GM18519 (cell line): Measurements from ENCODE around the gene GJC1.
"Not testable (repeated sequence)": the region's sequence is repeated elsewhere in the genome, so short reads cannot be mapped to it uniquely, and the experiment has no call there.

Source experiments
- ATAC-seq: cut with Tn5 transposase; IDR thresholded peaks from one replicate; pipeline ENCODE4 v1.9.1; 2021; ENCODE audit warnings: mild to moderate bottlenecking, moderate library complexity; ENCODE audit not compliant: unreplicated experiment, low FRiP score

Gene GJC1

DNA sequence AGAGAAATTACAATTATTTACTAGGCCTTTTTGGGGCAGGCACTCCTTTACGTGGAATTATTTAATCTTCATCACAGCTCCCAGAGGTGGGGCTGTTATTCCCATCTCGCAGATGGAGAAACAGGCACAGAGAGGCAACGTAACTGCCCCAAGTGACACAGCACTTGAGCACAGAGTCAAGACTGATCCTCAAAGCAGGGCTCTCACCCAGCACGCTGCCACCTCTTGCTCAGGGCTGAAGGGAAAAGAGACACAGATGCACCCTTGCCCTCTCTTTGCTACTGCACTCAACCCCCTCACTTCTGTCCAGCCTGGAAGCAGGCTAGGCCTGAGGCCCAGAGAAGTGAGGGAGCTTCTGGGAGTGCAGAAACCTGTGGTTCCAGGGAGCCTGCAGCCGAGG lies 66.9 kb downstream of the GJC1 start:
- ATAC-seq: no peak

DNA sequence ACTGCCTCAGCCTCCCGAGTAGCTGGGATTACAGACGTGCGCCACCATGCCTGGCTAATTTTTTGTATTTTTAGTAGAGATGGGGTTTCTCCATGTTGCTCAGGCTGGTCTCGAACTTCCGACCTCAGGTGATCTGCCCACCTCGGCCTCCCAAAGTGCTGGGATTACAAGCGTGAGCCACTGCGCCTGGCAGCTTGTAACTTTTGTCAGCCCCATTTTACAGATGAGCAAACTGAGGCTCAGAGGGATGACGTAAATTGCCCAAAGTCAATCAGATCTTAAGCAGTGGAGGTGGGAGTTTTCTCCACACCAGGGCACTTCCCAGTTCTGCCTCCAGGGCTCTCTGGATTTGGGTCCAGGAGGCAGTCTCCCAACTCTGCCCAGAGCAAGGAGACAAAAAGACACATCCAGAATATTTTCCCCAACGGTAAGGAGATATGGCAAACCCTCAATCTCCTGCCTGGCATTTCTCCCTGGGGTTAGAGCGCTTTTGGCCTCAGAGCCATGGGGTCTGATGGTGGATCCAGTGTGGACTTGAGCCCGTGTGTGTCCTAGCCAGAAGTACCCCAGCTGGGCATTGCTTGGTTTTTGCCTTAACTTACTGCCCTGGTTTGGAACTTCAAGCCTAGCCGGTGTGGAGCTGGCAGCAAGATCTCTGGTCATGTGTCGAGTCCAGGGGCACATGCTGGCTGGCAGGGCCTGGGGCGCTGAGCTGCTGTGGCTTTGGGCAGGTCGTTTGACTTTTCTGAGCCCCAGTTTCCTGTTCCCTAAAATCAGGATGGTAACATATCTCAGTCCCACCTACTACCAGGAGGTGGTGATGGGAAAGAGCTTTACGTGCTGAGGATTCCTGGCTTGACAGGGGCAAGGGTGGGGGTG lies 67.9 kb downstream of the GJC1 start:
- ATAC-seq: no peak

DNA sequence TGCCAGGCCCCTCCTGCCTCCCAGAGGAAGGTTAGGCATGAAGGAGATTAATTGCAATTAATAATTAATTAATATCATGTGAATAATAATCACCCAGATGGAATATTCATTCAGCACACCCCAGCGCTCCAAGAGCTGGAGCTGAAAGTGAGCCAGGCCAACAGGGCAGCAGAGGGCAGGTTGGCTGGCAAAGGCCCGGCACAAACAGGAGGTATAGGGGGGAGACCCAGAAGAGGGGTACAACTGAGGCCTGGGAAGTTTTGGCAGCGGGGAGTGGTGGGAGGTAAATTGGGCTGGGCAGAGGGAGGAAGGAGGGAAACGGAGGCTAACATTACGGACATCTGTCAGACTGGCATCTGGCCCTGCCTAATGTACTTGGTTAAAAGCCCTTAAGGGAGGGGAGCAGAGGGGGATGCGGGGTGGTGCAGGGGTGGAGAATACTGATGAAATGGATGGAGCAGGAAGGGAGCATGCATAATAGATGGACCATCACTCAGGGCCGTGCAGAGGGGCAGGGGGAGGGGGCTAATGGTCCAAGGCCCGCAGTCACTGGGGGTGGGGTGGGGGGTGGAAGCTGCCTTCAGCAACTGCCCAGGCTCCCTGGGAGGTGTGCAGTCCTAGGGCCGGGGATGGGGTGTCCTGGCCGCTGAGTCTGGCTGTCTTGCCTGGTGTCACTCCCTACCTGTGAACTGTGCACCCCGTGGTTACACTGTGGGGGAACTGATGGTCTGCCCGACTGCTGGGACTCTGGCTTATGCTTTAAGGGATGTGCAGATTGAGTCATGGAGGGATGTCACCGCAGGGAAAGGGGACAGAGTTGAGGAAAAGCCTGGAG lies 69.4 kb downstream of the GJC1 start:
- no peak for ATAC-seq

DNA sequence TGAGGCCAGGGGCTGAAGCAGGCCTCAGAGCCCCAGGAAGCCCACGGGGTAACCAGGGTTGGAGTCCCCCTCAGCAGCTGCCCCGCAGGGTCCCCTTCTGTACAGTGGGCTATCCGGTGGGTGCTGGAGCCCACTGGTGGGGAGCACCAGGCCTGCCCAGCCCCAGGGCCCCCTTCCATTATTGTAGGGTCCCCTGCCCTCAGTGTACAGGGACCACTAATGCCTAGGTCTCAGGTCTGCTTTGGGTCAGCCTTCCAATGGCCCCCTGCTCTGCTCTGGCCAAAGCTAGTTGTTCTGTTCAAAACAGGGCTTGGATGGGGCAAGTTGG lies 70.2 kb downstream of the GJC1 start:
- ATAC-seq: no peak

DNA sequence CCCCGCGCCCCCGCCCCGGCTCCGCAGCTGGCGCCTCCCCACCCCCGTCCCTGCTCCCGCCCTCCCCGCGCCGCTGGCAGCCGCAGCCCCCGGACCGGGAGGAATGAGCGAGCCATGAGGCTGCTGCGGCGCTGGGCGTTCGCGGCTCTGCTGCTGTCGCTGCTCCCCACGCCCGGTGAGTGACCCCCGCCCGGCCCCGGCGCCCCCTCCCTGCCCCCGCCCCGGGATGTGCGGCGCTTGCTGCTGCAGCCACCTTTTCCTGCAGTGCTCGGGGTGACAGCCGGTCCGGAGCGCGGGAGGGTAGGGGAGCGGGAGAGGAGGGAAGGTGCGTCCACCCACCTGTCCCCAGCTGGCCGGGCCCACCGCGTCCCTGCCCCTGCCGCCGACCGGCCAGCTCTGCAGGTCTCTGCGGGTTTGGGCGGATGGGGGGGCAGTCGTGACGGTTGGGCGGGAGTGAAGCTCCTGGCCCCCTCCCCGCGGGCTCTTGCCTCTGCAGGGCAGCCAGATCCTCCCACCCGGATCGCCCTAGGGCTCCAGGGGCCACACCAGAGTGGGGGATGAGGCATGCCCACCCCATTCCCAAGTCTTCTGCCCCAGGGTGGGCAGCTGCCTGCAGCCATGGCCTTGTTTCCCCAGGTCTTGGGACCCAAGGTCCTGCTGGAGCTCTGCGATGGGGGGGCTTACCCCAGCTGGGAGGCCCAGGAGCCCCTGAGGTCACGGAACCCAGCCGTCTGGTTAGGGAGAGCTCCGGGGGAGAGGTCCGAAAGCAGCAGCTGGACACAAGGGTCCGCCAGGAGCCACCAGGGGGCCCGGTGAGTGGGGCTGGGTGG lies 70.8 kb downstream of the GJC1 start:
- no peak for ATAC-seq

DNA sequence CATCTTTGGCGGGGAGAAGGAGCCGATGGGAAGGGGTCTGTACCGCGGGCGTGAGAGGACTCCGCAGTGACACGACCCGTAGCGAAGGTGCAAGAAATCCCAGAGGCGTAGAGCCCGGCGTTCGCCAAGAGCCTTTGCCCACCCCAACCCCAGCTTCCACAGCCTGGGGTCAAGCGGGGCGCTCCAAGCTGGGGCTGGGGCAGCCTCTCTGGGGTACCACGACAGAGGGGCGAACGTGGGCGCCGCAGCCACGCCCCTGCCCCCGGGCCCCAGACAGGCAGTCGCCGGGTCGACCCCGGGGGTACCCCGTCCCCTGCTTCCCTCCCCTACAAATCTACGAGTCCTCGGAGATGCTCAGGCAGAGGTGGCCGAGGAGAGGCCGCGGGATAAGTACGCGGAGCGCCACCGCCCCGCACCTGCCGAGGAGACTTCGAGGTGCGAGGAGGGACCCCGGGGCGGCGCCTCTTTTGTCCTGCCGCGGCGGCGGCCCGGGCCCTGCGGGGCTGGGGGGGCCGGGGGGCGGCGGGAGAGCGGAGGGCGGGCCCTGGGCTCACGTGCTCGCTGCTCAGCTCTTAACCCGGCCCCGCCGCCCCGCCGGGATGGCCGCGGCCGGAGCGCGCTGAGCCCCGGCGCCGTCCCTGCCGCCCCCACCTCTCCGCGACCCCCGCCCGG lies 71.5 kb downstream of the GJC1 start, which contains the start of gene ADAM11:
ADAM11 (plus strand) TSS at position 575 of the 672 bp plus-strand sequence. CDS start 212 bp downstream, outside the sequence.
- ATAC-seq: no peak

DNA sequence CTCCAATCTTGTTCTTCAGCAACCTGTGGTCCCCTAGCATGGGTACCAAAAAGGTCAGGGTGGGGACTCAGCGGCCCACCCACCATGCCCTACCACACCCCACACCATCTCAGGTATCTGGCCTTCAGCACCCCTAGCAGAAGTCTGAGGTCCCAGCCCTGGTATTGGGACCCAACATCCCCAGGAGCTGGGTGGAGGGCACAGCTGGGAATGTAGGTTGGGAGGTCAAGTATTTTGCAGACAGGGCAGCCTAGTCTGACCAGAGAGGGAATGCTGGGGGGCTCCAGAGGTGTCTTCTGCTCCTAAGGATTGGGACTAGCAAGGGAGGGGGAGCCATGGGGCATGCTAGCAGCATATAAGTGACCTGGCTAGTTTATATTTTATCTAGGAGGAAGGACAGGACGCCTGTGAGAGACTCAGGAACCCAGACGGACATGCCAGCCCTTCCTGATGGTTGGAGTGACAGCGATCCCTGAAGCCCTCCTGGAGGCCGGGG lies 72.1 kb downstream of the GJC1 start:
- no peak for ATAC-seq

DNA sequence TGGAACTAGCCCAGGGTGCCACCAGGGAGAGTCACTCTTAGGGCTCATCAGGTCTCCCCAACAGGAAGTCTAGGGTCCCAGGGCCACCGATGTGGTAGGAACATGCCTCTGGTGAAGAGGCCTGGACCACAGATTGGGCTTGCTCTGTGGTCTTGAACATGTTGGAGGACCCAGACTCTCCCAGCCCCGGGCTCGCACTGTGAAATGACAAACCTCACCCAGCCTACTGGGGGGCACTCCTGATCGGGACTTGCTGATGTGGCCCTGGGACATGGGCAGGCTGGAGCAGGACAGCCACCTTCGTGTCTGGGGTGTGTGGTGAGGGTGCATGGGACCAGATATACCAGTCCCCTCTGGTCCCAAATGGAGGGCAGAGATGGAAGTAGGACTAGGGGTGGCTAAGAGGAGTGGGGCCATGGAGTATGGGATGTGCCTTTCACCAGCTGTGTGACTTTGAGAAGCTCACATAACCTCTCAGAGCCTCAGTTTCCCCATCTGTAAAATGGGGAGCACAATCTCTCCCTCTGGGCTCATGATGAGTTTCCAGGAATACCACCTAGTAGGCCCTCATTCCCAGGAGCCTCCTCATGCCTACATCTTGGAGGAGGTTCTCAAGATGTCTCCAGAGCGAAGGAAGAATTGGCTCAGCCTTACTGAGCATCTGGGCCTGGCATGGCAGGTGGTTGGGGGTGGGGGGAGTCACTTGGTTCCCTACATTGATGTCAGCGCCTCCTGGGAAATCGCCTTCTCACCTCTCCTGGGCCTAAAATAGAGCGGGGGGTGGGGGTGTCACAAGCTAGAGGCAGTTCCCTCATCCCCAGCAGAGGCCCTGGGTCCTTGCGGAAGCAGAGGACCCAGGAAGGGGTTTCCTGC lies 72.8 kb downstream of the GJC1 start:
- ATAC-seq: no peak

DNA sequence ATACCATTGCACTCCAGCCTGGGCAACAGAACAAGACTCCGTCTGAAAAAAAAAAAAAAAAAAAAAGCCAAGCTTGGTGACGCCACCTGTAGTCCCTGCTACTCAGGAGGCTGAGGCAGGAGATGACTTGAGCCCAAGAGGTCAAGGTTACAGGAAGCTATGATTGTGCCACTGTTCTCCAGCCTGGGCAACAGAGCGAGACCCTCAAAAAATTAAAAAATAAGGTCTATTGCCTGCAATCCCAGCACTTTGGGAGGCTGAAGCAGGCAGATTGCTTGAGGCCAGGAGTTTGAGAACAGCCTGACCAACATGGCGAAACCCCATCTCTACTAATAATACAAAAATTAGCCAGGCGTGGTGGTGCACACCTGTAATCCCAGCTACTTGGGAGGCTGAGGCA lies 74.9 kb downstream of the GJC1 start:
- not testable (repeated sequence) for ATAC-seq

DNA sequence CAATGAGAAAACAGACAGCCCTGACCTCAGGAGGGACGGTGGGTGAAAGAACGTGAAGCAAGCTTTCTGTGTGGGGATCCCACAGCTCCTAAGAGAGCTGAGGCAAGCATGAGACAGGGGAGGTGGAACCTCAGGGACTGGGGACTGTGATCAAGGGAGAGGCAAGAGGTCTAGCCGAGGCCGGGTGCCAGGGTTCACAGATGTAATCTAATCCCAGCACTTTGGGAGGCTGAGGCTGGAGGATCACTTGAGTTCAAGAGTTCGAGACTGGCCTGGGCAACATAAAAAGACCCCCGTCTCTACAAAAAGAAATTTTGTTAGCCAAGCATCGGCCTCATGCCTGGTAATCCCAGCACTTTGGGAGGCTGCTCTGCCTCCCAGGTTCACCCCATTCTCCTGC lies 75.8 kb downstream of the GJC1 start:
- no peak for ATAC-seq

DNA sequence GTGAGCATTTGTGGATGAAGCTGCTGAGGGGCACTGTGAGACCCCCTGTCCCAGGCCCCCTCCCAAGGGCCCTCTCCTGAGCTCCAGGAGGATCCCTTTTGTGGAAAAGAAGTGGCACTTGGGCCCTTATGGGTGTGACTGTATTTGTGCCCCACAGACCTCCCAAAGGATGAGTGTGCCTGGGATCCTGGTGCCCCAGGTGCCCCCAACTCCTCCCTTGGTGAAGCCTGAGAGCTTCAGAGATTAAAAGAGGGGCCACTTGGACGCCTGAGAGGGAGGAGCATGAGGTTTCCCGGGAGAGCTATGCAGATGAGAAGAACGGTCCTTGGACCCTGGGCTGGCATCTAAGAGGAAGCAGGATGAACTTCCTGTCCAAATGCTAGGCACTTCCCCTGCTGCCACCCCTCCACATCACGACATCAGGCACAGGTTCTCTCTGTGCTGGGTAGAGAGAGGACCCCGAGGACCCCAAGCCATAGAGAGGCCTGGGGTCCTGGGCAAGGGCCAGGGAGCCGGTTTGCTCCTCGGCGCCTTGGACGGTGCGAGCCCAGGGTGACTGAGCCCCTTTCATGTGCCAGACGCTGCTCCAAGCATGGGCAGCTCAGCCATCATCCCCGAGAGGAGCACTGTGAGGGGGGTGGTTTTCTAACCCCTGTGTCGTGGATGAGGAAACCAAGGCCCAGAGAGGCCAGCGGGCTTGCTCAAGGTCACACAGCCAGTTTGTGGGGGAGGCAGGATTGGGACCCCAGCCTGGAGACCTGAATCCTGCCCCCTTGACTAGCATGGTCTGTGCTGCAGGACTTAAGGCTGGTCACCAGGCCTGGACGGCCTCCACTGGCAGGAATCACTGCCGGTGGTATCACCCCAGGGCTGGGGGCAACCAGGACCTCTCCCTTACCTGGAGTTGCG lies 76.9 kb downstream of the GJC1 start:
- no peak for ATAC-seq

DNA sequence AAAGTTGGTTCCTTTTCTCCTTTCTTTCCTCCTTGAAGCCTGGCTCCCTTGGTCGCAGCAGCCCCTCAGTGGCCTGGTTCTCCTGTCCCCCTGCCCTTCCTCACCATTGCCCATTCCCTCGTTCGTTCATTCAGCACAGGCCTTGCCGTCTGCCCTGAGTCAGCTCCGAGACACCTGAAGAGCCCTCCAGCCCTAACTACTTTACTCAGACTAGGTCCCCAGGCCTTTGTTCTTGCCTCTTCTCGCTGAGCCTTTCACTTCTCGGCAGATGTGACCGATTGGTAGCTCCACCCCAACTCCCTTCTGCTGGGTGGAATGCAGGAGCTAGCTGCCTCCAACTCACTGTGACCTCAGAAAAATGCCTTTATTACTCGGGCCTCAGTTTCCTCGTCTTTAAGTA lies 78.3 kb downstream of the GJC1 start:
- ATAC-seq: no peak

DNA sequence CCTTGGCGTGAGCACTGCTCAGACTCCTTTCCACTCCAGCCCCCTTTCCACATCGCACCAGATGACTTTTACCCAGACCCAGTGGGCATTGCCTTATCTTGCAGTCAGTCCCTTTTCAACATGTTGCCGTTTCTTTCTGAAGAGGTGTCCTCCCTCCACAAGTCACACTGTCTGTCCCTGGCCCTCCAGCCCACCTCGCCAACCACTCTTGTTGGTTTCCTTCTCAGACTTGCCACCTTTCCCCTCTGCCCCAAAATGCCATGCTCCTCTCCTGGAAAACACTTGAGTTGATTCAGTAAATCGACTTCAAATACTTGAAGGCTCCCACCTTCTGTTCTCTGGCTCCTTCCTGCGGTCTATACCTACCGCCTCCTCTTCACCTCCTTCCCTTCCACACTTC lies 78.8 kb downstream of the GJC1 start:
- no peak for ATAC-seq

DNA sequence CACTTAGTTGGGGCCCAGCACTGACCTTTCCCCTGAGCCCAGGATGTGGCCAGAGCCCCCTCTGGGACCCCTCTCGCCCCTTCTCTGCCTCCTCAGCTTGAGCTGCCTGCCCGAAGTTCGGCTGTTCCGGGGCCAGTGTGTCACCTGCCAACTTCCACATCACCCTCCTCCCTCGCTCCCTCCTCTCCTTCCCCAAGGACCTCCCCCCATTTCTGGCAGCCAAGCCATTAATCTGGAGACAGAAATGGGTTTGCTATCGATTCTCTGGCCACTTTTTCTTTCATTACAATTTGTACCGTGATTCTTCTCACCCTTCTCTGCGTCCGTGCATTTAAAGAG lies 80.1 kb downstream of the GJC1 start:
- no peak for ATAC-seq

DNA sequence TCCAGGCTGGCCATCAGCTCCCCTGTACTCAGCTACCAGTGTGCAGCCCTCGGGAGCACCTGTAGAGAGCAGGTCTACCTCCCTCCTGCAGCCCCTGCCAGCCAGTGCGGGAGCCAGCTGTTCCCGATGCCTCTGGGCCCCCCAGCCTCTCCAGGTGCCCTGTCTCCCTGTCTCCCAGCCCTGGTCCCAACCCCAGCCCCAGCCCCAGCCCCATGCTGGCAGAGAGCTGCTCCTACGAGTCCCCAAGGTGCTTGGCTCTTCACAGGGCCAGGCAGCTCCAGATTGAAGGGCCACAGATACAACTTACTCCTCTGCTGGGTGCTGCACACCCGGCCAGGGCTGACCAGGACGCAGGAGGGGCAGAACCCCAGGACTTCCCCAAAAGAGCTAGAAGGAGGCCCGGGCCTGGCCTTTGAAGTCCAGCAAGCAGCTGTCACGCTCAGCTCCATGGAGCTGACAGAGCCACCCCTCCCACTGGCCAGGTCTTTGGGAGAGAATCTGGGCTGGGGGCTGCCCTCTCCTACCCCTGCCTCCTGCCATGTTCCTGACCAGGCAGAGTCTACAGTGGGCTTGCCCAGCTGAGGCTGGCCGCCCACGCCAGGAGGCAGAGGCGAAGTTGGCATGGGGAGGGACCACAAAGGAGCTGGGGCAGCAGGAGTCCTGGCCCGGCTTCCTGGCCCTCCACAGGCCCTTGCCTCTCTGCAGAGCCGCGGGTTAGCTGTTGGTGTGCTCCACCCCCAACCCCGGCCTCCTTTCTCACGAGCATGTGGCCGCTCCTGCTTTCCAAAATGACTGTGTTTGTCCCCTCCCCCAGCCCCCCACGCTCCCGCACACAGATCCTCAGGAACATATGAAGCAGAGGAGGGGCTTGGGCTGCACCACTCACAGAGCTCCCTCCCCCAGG lies 80.8 kb downstream of the GJC1 start:
- ATAC-seq: no peak
